PFSK-1 (cell line): ENCODE results near the gene SALL2.

Experiments used
- FOXP2 ChIP-seq: optimal IDR thresholded peaks from 2 replicates; pipeline ENCODE3; 2011; ENCODE audit warnings: borderline replicate concordance, control low read depth, inconsistent platforms; ENCODE audit not compliant: insufficient read depth; ENCODE audit errors: extremely low read length, extremely low read depth
- POLR2AphosphoS5 ChIP-seq: IDR thresholded peaks from 2 replicates; pipeline ENCODE4 v1.6.1; 2012; ENCODE audit warnings: low read depth, mild to moderate bottlenecking, control low read depth, low read length, moderate library complexity
- SIN3A ChIP-seq: IDR thresholded peaks from 2 replicates; pipeline ENCODE4 v1.6.1; 2012; ENCODE audit warnings: mild to moderate bottlenecking, low read length, moderate library complexity, borderline replicate concordance; ENCODE audit not compliant: insufficient read depth
- TAF1 ChIP-seq: IDR thresholded peaks from 2 replicates; pipeline ENCODE4 v1.6.1; 2012; ENCODE audit warnings: low read length, control low read depth, borderline replicate concordance; ENCODE audit not compliant: insufficient read depth
- TF ChIP-seq, protein P1 (sequence below), 2 experiments: IDR thresholded peaks; 2 replicates each; pipeline versions ENCODE4 v1.6.1 to v1.8.0; 2011 to 2012; ENCODE audit warnings: low read depth in 2 of 2, low read length in 2 of 2, control low read depth in 1 of 2, inconsistent platforms in 1 of 2, mild to moderate bottlenecking in 1 of 2, moderate library complexity in 1 of 2; ENCODE audit not compliant: insufficient read depth in 1 of 2

Gene SALL2

DNA sequence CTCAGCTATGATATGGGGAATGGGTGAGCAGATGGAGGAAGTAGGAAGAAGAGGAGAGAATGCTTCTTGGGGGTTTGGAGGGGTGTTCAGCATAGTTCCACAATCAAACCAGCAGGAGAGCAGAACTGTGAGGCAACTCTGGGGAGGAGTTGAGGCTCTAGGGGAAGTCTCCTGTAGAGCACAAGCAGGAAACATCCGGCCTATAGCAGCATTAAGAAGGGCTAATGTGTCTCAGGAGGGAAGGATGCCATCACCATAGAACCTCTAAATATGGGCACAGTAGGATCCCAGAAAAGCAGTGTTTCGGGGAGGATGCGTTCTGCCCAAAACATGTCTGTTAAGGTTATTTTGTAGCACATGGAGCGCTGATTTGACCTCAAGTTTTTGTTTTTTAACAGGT, 8.4 kb upstream of the SALL2 start:
- no peak for TF ChIP-seq SIN3A
- TF ChIP-seq, protein P1, sequence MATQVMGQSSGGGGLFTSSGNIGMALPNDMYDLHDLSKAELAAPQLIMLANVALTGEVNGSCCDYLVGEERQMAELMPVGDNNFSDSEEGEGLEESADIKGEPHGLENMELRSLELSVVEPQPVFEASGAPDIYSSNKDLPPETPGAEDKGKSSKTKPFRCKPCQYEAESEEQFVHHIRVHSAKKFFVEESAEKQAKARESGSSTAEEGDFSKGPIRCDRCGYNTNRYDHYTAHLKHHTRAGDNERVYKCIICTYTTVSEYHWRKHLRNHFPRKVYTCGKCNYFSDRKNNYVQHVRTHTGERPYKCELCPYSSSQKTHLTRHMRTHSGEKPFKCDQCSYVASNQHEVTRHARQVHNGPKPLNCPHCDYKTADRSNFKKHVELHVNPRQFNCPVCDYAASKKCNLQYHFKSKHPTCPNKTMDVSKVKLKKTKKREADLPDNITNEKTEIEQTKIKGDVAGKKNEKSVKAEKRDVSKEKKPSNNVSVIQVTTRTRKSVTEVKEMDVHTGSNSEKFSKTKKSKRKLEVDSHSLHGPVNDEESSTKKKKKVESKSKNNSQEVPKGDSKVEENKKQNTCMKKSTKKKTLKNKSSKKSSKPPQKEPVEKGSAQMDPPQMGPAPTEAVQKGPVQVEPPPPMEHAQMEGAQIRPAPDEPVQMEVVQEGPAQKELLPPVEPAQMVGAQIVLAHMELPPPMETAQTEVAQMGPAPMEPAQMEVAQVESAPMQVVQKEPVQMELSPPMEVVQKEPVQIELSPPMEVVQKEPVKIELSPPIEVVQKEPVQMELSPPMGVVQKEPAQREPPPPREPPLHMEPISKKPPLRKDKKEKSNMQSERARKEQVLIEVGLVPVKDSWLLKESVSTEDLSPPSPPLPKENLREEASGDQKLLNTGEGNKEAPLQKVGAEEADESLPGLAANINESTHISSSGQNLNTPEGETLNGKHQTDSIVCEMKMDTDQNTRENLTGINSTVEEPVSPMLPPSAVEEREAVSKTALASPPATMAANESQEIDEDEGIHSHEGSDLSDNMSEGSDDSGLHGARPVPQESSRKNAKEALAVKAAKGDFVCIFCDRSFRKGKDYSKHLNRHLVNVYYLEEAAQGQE (IDR thresholded peaks at IDR 0.05; ENCODE audit: insufficient read depth in 1 of 2, low read depth in 2 of 2, low read length in 2 of 2) = no peak
- TF ChIP-seq FOXP2 = no peak
- no peak for TF ChIP-seq TAF1
- no peak for TF ChIP-seq POLR2AphosphoS5

DNA sequence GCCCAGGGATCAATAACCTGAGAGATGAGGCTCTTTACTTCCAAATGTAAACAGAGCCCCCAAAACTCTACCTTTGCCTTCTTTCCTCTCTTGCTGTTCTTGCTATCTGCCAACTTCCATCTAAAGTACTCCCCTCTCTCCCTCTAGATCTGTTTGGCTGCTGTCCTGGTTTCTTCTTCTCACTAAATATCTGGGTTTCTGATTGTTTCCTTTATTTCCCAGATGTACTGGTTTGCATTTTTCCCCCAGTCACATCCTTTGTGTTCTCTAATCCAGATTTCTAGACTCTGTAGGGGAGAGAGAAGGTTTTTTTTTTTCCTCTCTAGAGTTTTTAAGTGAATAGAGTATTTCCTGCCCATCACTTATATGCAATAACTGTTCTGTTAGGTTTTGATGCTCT, 7.1 kb upstream of the SALL2 start:
- TF ChIP-seq TAF1 (no peak), SIN3A (no peak)
- TF ChIP-seq, protein P1 (IDR thresholded peaks at IDR 0.05; ENCODE audit: insufficient read depth in 1 of 2, low read depth in 2 of 2, low read length in 2 of 2) = no peak

DNA sequence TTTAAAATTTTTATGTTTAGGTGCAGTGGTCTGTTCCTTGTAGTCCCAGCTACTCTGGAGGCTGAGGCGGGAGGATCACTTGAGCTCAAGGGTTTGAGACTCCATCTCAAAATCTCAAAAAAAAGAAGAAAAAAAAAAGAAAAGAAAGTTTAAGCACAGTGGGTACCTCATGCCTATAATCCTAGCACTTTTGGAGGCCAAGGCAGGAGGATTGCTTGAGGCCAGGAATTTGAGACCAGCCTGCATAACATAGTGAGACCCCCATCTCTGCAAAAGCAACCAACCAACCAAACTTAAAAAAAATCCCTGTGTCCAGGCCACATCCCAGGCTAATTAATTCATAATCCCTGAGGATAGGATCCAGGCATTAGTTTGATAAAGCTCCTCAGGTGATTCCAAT, 3.4 kb upstream of the SALL2 start:
- no peak for TF ChIP-seq POLR2AphosphoS5
- TF ChIP-seq TAF1 = no peak
- TF ChIP-seq, protein P1 (IDR thresholded peaks at IDR 0.05; ENCODE audit: insufficient read depth in 1 of 2, low read depth in 2 of 2, low read length in 2 of 2) = no peak
- TF ChIP-seq SIN3A = no peak
- no peak for TF ChIP-seq FOXP2

DNA sequence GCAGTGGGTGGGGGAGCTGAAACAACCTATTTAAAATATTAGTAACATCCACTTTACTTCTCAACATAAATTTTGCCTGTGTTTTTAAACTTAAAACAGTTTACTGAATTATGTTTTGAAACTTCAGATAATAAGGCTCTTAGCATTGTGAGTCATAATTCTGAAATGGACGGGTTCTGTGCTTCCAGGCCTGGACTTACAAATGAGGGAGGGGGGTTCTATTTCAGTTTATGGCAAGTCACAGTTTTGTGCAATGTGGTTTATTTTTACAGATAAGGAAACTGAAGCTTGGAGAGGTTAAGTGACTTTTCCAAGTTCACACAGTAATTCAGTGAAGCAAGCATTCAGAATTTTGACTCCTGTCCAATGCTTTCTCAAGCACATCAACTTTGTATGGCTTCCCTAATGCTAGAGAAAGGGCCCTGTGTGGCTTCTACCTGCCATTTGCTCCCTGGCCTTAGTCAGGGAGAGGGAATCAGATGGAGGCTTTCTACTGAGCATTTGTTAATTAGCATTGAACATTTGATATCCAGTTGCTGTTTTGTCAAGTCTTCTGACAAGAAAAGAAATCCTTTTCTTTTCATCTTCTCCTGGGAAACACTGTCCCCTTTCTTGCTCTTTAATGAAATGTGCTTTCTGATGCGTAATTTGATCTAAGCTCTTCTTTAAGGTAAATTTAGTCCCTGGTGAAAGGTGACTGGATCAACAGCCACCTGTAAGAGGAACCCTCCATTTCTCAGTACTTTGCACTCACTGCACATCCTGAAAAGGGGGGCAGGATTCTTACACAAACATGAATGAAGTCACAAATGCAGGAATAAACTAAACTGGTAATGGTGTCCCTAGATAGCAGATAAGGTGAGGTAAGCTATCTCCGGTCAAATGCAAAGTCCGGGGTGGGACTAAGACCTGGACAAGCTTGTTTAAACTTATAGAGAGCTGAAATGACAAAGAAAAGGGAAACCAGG, 2.5 kb upstream of the SALL2 start:
- no peak for TF ChIP-seq SIN3A
- TF ChIP-seq FOXP2 = no peak
- no peak for TF ChIP-seq POLR2AphosphoS5
- TF ChIP-seq, protein P1 (IDR thresholded peaks at IDR 0.05; ENCODE audit: insufficient read depth in 1 of 2, low read depth in 2 of 2, low read length in 2 of 2) = no peak

DNA sequence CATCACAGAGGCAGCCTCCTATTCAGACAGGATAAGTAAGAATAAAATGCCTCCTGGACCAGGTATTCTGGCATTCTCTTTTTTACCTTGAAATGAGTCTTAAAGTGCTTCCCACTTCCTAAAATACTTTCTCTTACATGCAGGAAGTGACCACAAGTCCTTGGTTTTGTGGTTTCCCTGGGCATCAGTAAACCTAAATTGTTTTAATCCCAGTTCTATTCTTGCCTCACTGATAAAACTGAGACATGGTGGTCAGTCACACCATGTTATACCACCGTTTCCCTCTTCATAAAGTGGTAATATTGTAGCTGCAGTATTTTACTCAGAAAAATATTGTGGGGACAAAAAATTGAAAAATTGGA, 1.2 kb upstream of the SALL2 start:
- TF ChIP-seq TAF1 (no peak), SIN3A (no peak), POLR2AphosphoS5 (no peak), FOXP2 (no peak)
- TF ChIP-seq, protein P1 (IDR thresholded peaks at IDR 0.05; ENCODE audit: insufficient read depth in 1 of 2, low read depth in 2 of 2, low read length in 2 of 2) = no peak
